ENCODE results near the gene MED8.

DNA sequence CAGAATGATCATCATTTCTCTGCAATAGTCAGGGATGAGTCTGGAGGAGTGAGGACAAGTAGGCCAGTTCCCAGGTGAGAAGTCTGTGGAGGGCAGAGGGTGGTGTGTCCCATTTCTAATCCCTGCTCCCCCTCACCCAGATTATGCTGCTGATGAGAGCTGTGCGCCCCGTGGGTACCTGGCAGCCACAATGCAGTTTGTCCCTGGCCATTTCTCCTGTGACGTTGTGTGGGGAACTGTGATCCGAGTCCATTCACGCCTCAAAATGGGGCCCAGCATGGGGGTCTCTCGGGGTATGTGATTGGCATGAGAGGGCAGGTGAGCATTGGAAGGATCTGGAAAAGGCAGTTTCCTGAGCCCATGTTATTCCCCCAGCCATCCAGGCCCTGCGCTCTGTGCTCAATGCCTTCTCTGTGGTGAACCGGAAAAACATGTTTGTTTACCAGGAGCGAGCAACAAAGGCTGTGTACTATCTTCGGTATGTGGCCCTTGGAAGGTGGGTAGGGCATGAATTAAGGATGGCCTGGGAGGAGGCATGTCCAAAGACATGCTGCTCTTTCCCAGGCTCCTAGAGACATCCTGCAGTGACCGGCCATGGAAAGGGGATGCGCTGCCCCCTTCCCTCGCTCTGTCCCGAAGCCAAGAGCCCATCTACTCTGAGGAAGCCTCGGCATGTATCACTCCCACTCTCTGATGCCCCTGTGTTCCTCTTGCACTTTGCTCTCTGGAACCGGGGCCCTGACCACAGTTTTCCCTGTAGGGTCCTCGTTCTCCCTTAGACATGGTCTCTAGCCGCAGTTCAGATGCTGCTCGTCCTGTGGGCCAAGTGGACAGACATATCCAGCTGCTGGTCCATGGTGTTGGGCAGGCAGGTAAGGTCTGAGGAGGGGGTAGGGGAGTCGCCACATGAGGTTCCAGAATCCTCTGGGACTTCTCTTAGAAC lies 47.7 kb upstream of the MED8 start:
- TF ChIP-seq, protein P1, sequence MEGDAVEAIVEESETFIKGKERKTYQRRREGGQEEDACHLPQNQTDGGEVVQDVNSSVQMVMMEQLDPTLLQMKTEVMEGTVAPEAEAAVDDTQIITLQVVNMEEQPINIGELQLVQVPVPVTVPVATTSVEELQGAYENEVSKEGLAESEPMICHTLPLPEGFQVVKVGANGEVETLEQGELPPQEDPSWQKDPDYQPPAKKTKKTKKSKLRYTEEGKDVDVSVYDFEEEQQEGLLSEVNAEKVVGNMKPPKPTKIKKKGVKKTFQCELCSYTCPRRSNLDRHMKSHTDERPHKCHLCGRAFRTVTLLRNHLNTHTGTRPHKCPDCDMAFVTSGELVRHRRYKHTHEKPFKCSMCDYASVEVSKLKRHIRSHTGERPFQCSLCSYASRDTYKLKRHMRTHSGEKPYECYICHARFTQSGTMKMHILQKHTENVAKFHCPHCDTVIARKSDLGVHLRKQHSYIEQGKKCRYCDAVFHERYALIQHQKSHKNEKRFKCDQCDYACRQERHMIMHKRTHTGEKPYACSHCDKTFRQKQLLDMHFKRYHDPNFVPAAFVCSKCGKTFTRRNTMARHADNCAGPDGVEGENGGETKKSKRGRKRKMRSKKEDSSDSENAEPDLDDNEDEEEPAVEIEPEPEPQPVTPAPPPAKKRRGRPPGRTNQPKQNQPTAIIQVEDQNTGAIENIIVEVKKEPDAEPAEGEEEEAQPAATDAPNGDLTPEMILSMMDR (conservative IDR thresholded peaks at IDR 0.05; ENCODE audit: low read depth in 2 of 2), result no peak
- TF ChIP-seq, protein P2, sequence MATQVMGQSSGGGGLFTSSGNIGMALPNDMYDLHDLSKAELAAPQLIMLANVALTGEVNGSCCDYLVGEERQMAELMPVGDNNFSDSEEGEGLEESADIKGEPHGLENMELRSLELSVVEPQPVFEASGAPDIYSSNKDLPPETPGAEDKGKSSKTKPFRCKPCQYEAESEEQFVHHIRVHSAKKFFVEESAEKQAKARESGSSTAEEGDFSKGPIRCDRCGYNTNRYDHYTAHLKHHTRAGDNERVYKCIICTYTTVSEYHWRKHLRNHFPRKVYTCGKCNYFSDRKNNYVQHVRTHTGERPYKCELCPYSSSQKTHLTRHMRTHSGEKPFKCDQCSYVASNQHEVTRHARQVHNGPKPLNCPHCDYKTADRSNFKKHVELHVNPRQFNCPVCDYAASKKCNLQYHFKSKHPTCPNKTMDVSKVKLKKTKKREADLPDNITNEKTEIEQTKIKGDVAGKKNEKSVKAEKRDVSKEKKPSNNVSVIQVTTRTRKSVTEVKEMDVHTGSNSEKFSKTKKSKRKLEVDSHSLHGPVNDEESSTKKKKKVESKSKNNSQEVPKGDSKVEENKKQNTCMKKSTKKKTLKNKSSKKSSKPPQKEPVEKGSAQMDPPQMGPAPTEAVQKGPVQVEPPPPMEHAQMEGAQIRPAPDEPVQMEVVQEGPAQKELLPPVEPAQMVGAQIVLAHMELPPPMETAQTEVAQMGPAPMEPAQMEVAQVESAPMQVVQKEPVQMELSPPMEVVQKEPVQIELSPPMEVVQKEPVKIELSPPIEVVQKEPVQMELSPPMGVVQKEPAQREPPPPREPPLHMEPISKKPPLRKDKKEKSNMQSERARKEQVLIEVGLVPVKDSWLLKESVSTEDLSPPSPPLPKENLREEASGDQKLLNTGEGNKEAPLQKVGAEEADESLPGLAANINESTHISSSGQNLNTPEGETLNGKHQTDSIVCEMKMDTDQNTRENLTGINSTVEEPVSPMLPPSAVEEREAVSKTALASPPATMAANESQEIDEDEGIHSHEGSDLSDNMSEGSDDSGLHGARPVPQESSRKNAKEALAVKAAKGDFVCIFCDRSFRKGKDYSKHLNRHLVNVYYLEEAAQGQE (IDR thresholded peaks at IDR 0.05; ENCODE audit: unreplicated experiment), result no peak
- TF ChIP-seq CREB1 (CRISPR knock-in tag; IDR thresholded peaks at IDR 0.05; ENCODE audit: low read depth) (no peak), POLR2AphosphoS5 (IDR thresholded peaks at IDR 0.05; ENCODE audit: low read depth) (no peak), EZH2phosphoT487 (IDR thresholded peaks at IDR 0.05; ENCODE audit: unreplicated experiment) (no peak), JUNB (IDR thresholded peaks at IDR 0.05; ENCODE audit: unreplicated experiment) (no peak)

All from GM23338 (cell line).